ENCODE measurements around the gene NLRP4.

NLRP4 gene, protein sequence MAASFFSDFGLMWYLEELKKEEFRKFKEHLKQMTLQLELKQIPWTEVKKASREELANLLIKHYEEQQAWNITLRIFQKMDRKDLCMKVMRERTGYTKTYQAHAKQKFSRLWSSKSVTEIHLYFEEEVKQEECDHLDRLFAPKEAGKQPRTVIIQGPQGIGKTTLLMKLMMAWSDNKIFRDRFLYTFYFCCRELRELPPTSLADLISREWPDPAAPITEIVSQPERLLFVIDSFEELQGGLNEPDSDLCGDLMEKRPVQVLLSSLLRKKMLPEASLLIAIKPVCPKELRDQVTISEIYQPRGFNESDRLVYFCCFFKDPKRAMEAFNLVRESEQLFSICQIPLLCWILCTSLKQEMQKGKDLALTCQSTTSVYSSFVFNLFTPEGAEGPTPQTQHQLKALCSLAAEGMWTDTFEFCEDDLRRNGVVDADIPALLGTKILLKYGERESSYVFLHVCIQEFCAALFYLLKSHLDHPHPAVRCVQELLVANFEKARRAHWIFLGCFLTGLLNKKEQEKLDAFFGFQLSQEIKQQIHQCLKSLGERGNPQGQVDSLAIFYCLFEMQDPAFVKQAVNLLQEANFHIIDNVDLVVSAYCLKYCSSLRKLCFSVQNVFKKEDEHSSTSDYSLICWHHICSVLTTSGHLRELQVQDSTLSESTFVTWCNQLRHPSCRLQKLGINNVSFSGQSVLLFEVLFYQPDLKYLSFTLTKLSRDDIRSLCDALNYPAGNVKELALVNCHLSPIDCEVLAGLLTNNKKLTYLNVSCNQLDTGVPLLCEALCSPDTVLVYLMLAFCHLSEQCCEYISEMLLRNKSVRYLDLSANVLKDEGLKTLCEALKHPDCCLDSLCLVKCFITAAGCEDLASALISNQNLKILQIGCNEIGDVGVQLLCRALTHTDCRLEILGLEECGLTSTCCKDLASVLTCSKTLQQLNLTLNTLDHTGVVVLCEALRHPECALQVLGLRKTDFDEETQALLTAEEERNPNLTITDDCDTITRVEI
- total RNA-seq, result 0 to 0.07 reads per million in 2 donors

DNA sequence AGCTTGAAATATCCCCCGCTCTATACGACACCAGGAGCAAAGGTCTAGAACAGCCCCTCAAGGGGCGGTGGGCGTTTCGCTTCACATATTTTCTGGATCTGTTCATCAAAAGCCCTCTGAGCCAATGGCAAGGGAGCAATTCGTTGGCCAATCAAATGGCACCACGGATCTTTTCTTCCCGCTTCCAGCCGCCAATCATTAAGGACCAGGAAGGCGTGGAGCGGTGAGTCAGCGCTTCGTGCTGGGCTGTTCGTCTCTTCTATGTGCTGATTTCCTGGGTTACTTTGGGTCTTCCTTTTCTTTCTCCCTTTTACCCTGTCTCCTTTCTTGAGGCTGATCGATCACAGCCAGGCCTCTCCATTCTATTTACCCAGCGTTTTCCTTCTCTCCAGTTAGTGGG lies at the start of gene NLRP4:
TSS of gene NLRP4 (plus strand) at position 201 of the 400 bp plus-strand sequence. CDS start 15,541 bp downstream, outside the sequence.
- no peak for DNase-seq

DNA sequence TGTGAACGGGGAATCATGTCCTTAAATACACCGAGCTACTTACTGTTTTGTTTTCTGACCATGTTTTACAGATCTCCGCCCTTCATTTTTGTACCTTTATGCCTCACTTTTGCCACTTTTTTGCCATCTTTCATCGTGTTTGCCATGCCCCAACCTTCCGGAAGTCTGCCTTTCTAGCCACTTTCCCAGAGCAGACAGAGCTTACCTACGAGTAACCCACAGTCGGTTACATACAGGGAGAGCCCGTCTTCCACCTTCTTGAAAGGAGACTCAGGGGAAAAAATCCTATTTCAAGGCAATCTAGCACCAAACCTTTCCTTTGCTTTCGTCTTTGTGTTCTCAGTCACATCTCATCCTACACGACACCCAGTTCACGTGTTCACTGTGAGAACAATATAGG lies 41.3 kb upstream of the NLRP4 start:
- DNase-seq, result no peak

DNA sequence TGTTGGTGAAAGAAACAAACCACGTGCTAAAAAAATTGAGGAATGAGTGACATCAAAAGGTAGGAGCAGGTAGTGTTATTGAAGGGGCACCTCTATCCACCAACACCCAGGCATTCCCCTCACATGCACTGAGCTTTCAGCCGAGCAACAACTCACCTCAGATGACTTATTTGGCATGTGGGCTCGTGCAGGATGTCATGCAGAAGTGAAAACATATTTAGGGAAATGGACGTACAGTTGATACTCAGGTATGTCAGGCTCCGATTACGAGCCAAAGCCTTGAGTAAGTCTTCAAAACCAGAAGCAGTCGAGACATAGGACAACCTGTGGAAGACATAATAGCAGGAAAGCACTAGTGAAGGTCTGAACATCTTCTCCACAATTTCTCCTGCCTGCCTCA lies 34.9 kb upstream of the NLRP4 start:
- no peak for DNase-seq

DNA sequence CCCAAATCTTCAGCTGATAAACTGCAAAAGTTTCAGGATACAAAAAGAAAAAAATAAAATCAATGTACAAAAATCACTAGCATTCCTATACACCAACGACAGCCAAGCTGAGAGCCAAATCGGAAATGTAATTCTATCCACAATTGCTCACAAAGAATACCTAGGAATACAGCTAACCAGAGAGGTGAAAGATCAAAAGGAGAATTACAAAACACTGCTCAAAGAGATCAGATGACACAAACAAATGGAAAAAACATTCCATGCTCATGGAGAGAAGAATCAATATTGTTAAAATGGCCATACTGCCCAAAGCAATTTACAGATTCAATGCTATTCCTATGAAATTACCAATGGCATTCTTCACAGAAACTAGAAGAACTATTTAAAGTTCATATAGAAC lies 34.1 kb upstream of the NLRP4 start:
- DNase-seq, result no peak

DNA sequence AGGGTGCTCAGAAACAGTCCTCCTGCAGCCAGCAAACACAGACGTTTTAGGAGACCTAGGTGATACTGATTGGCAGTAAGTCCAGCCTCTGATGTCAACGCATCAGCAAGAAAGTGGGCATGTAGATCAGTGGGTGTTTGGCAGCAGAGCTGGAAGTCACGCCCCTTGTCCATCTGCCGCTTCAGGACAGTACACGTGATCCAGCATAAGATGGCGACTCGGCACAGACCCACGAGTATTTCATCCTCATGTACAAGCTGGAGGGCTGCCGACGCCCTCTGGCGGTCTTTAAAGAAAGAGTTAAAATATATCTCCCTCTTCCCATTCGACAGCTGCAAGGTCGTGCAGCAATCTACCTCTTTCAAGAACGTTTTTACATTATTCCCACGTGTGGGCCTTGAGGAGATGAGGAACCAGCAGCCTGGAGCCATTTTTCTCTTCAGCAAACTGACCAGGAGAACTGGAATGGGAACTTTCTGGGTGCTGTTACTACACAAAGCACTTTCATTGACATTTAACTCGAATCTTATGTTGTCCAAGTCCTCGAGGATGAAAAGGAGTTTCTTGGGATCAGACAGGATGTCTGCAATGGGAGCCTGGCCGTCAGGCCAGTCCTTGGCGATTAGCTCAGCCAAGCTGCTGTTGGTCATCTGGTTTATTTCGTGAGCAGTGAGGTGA lies 26.8 kb upstream of the NLRP4 start:
- peak in 2 of 5 experiments; percentile 4 to 72 for DNase-seq

DNA sequence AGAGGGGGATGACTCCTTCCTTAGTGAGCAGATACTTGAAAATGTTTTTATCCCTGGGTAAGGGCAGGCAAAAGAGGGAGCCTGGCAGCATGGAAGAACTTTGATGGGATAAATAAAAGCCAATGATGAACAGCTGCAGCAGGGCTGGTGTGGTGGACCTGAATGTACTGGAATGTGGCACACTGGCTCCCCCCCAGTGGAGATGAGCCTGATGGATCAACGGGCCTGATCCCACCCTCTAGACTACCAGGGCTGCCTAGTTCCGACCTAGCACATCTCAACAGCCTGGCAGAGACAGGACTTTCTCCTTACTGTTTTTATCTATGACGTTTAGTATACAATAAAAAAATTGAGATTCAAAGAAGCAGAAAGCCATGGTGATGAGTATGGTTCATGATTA lies 25.0 kb upstream of the NLRP4 start:
- DNase-seq, result no peak

DNA sequence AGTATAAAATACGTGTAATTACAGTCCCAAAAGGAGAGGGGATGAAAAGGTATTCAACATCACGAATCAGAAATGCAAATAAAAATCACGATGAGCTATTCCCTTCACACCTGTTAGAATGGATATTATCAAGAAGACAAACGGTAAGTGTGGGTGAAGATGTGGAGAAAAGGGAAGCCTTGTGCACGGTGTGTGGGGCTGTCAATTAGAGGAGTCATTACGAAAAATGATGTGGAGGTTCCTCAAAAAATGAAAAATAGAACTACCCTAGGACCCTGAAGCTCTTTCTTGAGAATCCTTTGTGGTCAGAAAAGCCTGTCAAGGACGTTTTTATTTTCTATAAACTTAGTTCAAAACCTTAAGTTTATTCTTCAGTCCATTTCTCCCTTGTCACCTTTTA lies 23.9 kb upstream of the NLRP4 start:
- no peak for DNase-seq

DNA sequence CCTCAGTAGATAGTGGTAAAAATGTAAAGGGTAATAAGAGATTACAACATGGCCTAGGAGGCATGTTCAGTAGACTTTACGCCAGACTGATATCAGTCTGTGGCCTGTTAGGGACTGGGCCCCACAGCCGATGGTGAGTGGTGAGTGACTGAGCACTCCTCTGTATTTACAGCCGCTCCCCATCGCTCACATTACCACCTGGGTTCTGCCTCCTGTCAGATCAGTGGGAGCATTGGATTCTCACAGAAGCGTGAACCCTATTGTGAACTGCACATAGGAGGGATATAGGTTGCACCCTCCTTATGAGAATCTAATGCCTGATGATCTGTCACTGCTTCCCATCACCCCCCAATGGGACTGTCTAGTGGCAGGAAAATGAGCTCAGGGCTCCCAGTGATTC lies 22.4 kb upstream of the NLRP4 start:
- no peak for DNase-seq

DNA sequence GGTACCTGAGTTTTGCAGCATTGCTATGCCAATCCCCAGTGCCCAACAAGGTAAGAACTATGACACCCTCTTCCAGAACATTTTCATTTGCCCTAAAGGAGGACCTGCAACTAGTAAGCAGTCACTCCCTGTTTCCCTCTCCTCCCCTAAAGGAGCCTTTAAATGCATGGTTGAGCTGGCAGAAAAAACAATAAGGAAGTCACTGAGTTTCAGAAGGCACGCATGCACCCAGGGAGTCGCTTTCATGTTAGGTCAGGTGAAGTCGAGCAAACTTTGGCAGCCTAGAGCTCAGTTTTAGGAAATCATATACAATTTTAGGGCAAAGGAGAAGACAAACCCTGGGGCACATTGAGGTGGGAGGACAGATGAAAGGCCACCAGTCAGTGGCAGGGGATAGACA lies 16.3 kb upstream of the NLRP4 start:
- DNase-seq, result no peak

DNA sequence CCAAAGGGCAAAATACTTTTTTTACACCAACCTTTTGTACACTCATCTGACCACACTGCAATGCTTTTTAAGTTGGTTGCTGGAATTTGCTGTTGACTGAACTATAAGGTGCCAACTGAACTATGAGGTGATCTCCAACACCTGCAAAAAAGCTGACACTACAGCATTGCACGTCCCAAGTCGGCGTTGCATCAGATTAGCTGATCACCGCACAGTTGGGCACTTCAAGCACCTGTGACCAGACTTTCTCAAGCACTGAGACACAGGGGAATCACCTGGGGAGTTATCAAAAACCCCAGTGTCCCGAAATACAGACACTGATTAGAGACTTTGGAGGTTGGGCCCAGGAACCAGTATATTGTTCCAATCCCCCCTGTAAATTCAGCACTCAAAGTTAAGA lies 5.7 kb upstream of the NLRP4 start:
- DNase-seq, result no peak

DNA sequence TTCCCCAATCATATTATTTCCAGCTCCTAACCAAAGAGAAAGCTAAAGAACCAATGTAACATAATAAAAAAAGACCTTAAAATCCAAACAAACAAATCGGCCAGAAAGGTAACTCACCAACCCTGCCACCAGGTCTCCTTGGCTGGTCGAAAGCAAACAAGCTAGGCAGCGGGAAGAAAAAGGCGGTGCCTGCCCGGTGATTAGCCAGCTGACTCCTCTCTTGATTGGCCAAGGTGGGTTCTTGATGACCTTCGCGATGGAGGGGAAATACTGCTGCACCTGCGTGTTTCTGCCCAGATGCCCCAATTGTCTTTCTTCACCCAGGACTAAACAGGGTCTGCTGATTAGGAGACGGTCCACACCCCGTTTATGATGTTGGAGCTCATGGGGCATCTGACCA lies 4.5 kb upstream of the NLRP4 start, which contains the start of gene NLRP11:
TSS of gene NLRP11 (minus strand) at position 154 of the 400 bp plus-strand sequence. CDS start 13,825 bp downstream, outside the sequence.
- DNase-seq, result no peak

DNA sequence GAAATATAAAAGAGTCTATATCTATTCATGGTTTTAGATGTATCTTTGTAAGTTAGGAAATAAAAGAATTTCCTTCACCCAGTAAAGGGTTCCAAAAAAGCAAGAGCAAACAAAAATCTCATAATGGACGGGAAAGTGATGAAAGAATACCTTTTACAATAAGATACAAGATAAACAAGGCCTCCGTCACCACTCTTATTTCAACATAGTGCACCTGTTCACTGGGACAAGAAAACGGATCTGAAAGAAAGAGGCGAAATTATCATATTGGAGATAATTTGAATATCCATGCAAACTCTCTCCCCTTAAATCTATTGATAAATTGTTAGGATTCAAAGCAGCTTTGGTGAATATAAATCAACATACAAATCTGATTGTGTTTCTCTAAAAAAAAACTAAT lies 3.7 kb upstream of the NLRP4 start:
- DNase-seq, result no peak

DNA sequence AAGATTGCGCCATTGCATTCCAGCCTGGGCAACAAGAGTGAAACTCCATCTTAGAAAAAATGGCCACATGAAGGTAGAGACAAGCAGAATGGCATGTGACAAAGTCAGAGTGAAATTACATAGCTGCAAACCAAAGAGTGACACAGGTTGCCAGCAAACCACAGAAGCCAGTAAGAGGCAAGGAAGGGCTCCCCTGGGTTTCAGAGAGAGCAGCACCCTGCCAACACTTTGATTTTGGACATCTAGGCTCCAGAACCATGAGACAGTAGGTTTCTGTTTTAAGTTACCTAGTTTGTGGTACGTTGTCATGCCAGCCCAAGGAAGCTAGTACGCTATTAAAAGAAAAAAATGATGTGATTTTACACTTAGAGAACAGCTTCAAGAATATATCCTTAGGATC lies 1.9 kb downstream of the NLRP4 start:
- no peak for DNase-seq

DNA sequence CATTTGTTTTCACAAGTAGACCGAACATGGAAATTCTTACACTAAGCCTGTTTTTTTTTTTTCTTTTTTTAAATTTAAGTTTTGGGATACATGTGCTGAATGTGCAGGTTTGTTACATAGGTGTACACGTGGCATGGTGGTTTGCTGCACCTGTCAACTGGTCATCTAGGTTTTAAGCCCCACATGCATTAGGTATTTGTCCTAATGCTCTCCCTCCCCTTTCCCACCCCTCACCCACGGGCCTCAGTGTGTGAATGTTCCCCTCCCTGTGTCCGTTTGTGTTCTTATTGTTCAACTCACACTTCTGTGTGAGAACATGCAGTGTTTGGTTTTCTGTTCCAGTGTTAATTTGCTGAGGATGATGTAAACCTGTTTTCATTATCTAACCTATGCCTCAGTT lies 2.6 kb downstream of the NLRP4 start:
- DNase-seq, result no peak

DNA sequence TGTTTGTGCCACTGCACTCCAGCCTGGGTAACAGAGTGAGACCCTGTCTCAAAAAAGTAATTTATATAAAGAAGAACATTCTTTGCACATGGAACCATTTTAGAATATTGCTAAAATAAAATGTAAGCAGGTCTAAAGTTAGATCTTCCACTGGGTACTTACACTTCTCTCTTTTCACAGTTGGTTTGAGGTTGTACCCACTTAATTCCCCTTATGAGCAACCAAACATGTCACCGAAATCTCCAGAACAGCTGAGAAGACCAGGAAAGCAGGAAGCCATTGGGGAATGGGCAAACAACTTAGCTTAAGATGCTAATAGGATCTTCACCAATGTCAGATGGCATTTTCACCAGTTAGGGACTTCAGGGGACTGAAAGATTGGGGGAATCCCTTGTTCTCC lies 18.8 kb downstream of the NLRP4 start:
- DNase-seq, result no peak

DNA sequence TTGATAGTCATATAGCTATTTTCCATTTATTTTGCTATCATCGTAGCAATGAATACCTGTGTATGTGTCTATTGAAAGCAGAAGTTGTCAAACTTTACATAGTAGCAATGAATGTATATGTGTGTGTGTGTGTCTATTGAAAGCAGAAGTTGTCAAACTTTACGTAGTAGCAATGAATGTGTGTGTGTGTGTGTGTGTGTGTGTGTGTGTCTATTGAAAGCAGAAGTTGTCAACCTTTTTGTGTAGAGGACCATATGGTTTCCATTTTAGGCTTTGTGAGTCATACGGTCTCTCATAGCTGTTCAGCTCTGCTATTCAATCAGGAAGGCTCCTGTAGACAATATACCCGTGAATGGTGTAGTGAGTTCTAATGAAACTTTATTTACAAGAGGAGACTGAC lies 20.8 kb downstream of the NLRP4 start:
- no peak for DNase-seq

DNA sequence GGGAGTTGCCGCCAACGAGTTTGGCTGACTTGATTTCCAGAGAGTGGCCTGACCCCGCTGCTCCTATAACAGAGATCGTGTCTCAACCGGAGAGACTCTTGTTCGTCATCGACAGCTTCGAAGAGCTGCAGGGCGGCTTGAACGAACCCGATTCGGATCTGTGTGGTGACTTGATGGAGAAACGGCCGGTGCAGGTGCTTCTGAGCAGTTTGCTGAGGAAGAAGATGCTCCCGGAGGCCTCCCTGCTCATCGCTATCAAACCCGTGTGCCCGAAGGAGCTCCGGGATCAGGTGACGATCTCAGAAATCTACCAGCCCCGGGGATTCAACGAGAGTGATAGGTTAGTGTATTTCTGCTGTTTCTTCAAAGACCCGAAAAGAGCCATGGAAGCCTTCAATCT lies 21.6 kb downstream of the NLRP4 start:
- DNase-seq, result no peak

DNA sequence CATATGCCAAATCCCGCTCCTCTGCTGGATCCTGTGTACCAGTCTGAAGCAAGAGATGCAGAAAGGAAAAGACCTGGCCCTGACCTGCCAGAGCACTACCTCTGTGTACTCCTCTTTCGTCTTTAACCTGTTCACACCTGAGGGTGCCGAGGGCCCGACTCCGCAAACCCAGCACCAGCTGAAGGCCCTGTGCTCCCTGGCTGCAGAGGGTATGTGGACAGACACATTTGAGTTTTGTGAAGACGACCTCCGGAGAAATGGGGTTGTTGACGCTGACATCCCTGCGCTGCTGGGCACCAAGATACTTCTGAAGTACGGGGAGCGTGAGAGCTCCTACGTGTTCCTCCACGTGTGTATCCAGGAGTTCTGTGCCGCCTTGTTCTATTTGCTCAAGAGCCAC lies 22.1 kb downstream of the NLRP4 start:
- DNase-seq, result no peak

DNA sequence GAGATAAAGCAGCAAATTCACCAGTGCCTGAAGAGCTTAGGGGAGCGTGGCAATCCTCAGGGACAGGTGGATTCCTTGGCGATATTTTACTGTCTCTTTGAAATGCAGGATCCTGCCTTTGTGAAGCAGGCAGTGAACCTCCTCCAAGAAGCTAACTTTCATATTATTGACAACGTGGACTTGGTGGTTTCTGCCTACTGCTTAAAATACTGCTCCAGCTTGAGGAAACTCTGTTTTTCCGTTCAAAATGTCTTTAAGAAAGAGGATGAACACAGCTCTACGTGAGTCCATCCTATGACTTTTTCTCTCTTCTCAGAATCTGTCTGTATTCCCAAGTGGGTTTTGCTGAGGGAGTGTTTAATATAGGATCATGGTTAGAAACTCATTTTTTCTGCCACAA lies 22.6 kb downstream of the NLRP4 start:
- DNase-seq, result no peak

DNA sequence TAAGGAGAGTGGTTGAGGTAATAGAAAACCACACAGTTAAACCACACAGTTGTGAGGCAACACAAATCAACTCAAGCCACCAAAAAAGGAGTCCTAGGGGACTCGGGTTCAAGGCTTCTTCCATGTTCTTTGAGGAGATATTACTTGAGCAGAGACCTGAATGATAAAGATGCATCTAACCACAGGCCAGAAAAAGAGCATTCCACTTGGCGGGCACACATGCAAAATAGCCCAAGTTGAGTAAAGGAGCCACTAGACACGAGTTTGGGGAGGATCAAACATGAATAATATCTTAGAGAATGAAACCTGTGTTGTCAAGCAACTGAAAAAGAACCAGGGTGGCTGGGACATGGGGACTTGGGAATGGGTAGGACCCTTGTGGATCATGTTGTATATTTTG lies 30.2 kb downstream of the NLRP4 start:
- no peak for DNase-seq

DNA sequence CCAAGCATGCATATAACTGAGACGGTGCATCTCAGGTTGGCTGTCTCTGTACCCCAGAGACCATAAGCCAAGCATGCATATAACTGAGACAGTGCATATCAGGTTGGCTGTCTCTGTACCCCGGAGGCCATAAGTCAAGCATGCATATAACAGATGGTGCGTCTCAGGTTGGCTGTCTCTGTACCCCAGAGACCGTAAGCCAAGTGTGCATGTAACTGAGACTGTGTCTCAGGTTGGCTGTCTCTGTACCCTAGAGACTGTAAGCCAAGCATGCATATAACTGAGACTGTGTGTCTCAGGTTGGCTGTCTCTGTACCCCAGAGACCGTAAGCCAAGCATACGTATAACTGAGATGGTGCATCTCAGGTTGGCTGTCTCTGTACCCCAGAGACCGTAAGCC lies 30.8 kb downstream of the NLRP4 start:
- DNase-seq, result no peak

DNA sequence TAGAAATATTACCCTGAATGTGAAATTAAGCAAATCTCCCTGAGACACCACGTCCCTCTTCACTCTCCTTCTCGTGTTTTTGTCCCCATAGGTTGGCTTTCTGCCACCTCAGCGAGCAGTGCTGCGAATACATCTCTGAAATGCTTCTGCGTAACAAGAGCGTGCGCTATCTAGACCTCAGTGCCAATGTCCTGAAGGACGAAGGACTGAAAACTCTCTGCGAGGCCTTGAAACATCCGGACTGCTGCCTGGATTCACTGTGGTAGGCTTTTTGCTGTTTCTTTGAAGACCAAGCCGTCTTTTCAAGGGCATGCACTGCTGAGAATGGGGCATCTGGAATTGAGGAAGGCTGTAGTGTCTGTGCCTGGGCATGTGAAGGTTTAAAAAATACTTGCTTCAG lies 34.4 kb downstream of the NLRP4 start:
- no peak for DNase-seq

DNA sequence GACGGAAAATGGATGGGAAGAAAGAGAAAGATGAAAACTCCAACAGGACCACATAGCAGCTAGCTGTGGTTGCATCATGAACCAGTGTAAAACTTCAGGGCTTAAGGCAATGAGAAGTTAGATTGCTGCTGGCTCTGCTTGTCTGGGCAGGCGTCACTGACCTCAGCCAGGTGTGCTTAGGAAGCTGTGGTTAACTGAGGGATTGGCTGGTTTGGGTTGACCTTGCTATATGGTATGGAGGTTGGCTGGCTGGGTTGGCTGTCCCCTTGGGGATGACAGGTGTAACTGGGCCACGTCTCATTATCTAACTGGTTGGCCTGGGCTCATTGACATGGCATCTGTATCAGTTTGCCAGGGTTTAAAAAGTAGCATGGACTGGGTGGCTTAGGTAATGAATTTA lies 40.9 kb downstream of the NLRP4 start:
- DNase-seq, result no peak
